PC-9 (cell line): ENCODE results near the gene ROBO1.

Experiments used
- CTCF ChIP-seq: fragments of 200-600 bp; sonication (generic); conservative IDR thresholded peaks from 2 replicates; pipeline ENCODE4 v1.6.1; 2017; ENCODE audit warnings: mixed run types, antibody characterized with exemption, mild to moderate bottlenecking, moderate library complexity
- EZH2 ChIP-seq: fragments of 200-600 bp; sonication (generic); IDR thresholded peaks from 2 replicates; pipeline ENCODE4 v1.8.0; 2017; ENCODE audit warnings: antibody characterized with exemption, low read depth

- TF ChIP-seq CTCF (no peak), EZH2 (no peak)
These were observed 103.3 kb downstream of the ROBO1 start for GRCh38 chr3:79664455-79664854.
